Measurements from ENCODE around the gene EYS.

Gene EYS

GRCh38 chr6:64214373-64214772 is 1492.7 kb downstream of the EYS start:
- TF ChIP-seq CTCF (IDR thresholded peaks at IDR 0.05) = no peak
- Histone ChIP-seq H3K4me1 (no peaks in the 10 kb centered on the region), H3K4me3 (ENCODE audit: low read depth, low read length) (no peak overlapping the region), H2AFZ (no peak overlapping the region), H3K27ac (no peak overlapping the region), H3K9me3 (ENCODE audit: control insufficient read depth, low read length) (no peaks in the 10 kb centered on the region), H3K79me2 (no peaks in the 10 kb centered on the region), H3K36me3 (ENCODE audit: control insufficient read depth, insufficient read depth, low read length) (no peaks in the 10 kb centered on the region), H3K4me2 (ENCODE audit: low read length) (no peak overlapping the region), H3K27me3 (ENCODE audit: control insufficient read depth, insufficient read depth, low read length) (no peaks in the 10 kb centered on the region), H3K9ac (no peak overlapping the region)

- Histone ChIP-seq H3K4me1 (no peaks in the 10 kb centered on the region), H3K27ac (no peak overlapping the region), H3K36me3 (ENCODE audit: control insufficient read depth, insufficient read depth, low read length) (no peaks in the 10 kb centered on the region), H3K4me2 (ENCODE audit: low read length) (no peak overlapping the region), H3K27me3 (ENCODE audit: control insufficient read depth, insufficient read depth, low read length) (no peaks in the 10 kb centered on the region), H2AFZ (no peak overlapping the region), H3K9ac (no peak overlapping the region), H3K4me3 (ENCODE audit: low read depth, low read length) (no peak overlapping the region), H3K79me2 (no peaks in the 10 kb centered on the region), H3K9me3 (ENCODE audit: control insufficient read depth, low read length) (no peaks in the 10 kb centered on the region)
- TF ChIP-seq CTCF (IDR thresholded peaks at IDR 0.05) = no peak
Measured at GRCh38 chr6:64213697-64214096, 1493.3 kb downstream of the EYS start.

GRCh38 chr6:64197246-64197645 is 1509.8 kb downstream of the EYS start:
- no peak overlapping the region for H3K4me3 ChIP-seq (ENCODE audit: low read depth, low read length)
- no peak overlapping the region for H3K9ac ChIP-seq
- TF ChIP-seq CTCF (IDR thresholded peaks at IDR 0.05) = no peak
- H3K36me3 ChIP-seq (ENCODE audit: control insufficient read depth, insufficient read depth, low read length) = no peaks in the 10 kb centered on the region
- H3K4me2 ChIP-seq (ENCODE audit: low read length) = no peak overlapping the region
- H3K79me2 ChIP-seq = no peaks in the 10 kb centered on the region
- no peaks in the 10 kb centered on the region for H3K27me3 ChIP-seq (ENCODE audit: control insufficient read depth, insufficient read depth, low read length)
- H3K9me3 ChIP-seq (ENCODE audit: control insufficient read depth, low read length) = no peaks in the 10 kb centered on the region
- no peak overlapping the region for H3K27ac ChIP-seq
- H3K4me1 ChIP-seq = no peaks in the 10 kb centered on the region
- no peak overlapping the region for H2AFZ ChIP-seq

GRCh38 chr6:64186592-64186991 is 1520.4 kb downstream of the EYS start:
- Histone ChIP-seq H3K9ac (no peak overlapping the region), H3K27me3 (ENCODE audit: control insufficient read depth, insufficient read depth, low read length) (no peaks in the 10 kb centered on the region), H3K36me3 (ENCODE audit: control insufficient read depth, insufficient read depth, low read length) (no peaks in the 10 kb centered on the region), H3K27ac (no peak overlapping the region), H3K9me3 (ENCODE audit: control insufficient read depth, low read length) (no peaks in the 10 kb centered on the region), H3K79me2 (no peaks in the 10 kb centered on the region), H3K4me2 (ENCODE audit: low read length) (no peak overlapping the region), H2AFZ (no peak overlapping the region), H3K4me3 (ENCODE audit: low read depth, low read length) (no peak overlapping the region), H3K4me1 (no peaks in the 10 kb centered on the region)
- no peak for TF ChIP-seq CTCF (IDR thresholded peaks at IDR 0.05)

GRCh38 chr6:64185621-64186020 is 1521.4 kb downstream of the EYS start:
- Histone ChIP-seq H3K4me3 (ENCODE audit: low read depth, low read length) (no peak overlapping the region), H3K27ac (no peak overlapping the region), H3K9me3 (ENCODE audit: control insufficient read depth, low read length) (no peaks in the 10 kb centered on the region), H2AFZ (no peak overlapping the region), H3K79me2 (no peaks in the 10 kb centered on the region), H3K36me3 (ENCODE audit: control insufficient read depth, insufficient read depth, low read length) (no peaks in the 10 kb centered on the region), H3K4me2 (ENCODE audit: low read length) (no peak overlapping the region), H3K9ac (no peak overlapping the region), H3K4me1 (no peaks in the 10 kb centered on the region), H3K27me3 (ENCODE audit: control insufficient read depth, insufficient read depth, low read length) (no peaks in the 10 kb centered on the region)
- TF ChIP-seq CTCF (IDR thresholded peaks at IDR 0.05) = no peak

Data from parathyroid adenoma (tissue), 2 donors.